ENCODE measurements around the gene FGF7. TPM values are rescaled to one million over a fixed set of nuclear protein-coding genes. Genes with fewer than 3 reads are reported as not detected.

Gene FGF7
- total and polyA plus RNA-seq, 2 donors (not counting 3 experiments of a cell fraction or from before 2014, with no cell fraction given), result not detected

GRCh38 chr15:49382394-49382793 is 40.6 kb upstream of the FGF7 start:
- H3K9me3 ChIP-seq (replicated peaks; ENCODE audit: control insufficient read depth, insufficient read depth, low read length), result no peaks in the 10 kb centered on the region
- intact Hi-C loops (cut with micrococcal nuclease) (no loop called here), dilution Hi-C loops (cut with MboI; ENCODE audit: extremely low pct_ligation_motif_present, low sequenced_read_pairs) (no loop called here)
- H3K79me2 ChIP-seq (ENCODE audit: control insufficient read depth, insufficient read depth, low read length), result no peaks in the 10 kb centered on the region
- CTCF ChIA-PET, result no interaction called here
- no peaks in the 10 kb centered on the region for H3K36me3 ChIP-seq (ENCODE audit: control insufficient read depth in 2 of 2, extremely low read depth in 1 of 2, insufficient read depth in 2 of 2, low read length in 2 of 2)
- TF ChIP-seq POLR2AphosphoS5 (IDR thresholded peaks at IDR 0.05; ENCODE audit: insufficient read depth, low read depth, low read length) (no peak), JUN (IDR thresholded peaks at IDR 0.05; ENCODE audit: borderline replicate concordance, insufficient read depth, insufficient read length, low read depth) (no peak)
- no TSS peak for BruUV-seq (replicated peaks)
- no peak for DNase-seq (ENCODE audit: low read depth, low spot score)
- H3K9ac ChIP-seq (replicated peaks; ENCODE audit: extremely low read depth, insufficient read depth, low read length), result no peak overlapping the region
- FAIRE-seq, result no peak
- H3K27me3 ChIP-seq (ENCODE audit: control insufficient read depth in 2 of 2, insufficient read depth in 2 of 2, low read length in 2 of 2), result peaks cover 0 to 6% of the 10 kb centered on the region in 2 experiments
- no peak overlapping the region for H2AFZ ChIP-seq (ENCODE audit: low read depth, low read length)
- H3K4me3 ChIP-seq (replicated peaks in 1 of 3; ENCODE audit: insufficient read depth in 1 of 3, low read depth in 1 of 3, low read length in 3 of 3), result no peak overlapping the region
- POLR2A ChIA-PET, result no interaction called here
- no peaks in the 10 kb centered on the region for H3K4me1 ChIP-seq (ENCODE audit: control insufficient read depth, extremely low read depth, insufficient read depth, low read length)
- no peak overlapping the region for H3K4me2 ChIP-seq (ENCODE audit: insufficient read depth, low read length)
- no peaks in the 10 kb centered on the region for H3K9me1 ChIP-seq (replicated peaks; ENCODE audit: control insufficient read depth, extremely low read depth, insufficient read depth, low read length)
- H4K20me1 ChIP-seq (replicated peaks; ENCODE audit: control insufficient read depth, extremely low read depth, insufficient read depth, low read length), result no peaks in the 10 kb centered on the region
- H3K27ac ChIP-seq (ENCODE audit: insufficient read depth, low read depth, low read length), result no peak overlapping the region

GRCh38 chr15:49383266-49383665 is 39.8 kb upstream of the FGF7 start:
- POLR2A ChIA-PET, result no interaction called here
- Histone ChIP-seq H3K4me1 (ENCODE audit: control insufficient read depth, extremely low read depth, insufficient read depth, low read length) (no peaks in the 10 kb centered on the region), H3K4me2 (ENCODE audit: insufficient read depth, low read length) (no peak overlapping the region), H2AFZ (ENCODE audit: low read depth, low read length) (no peak overlapping the region), H3K27me3 (ENCODE audit: control insufficient read depth in 2 of 2, insufficient read depth in 2 of 2, low read length in 2 of 2) (peaks cover 0 to 6% of the 10 kb centered on the region in 2 experiments), H4K20me1 (replicated peaks; ENCODE audit: control insufficient read depth, extremely low read depth, insufficient read depth, low read length) (no peaks in the 10 kb centered on the region), H3K27ac (ENCODE audit: insufficient read depth, low read depth, low read length) (no peak overlapping the region), H3K9me3 (replicated peaks; ENCODE audit: control insufficient read depth, insufficient read depth, low read length) (no peaks in the 10 kb centered on the region), H3K36me3 (ENCODE audit: control insufficient read depth in 2 of 2, extremely low read depth in 1 of 2, insufficient read depth in 2 of 2, low read length in 2 of 2) (no peaks in the 10 kb centered on the region), H3K9me1 (replicated peaks; ENCODE audit: control insufficient read depth, extremely low read depth, insufficient read depth, low read length) (no peaks in the 10 kb centered on the region), H3K9ac (replicated peaks; ENCODE audit: extremely low read depth, insufficient read depth, low read length) (no peak overlapping the region), H3K4me3 (replicated peaks in 1 of 3; ENCODE audit: insufficient read depth in 1 of 3, low read depth in 1 of 3, low read length in 3 of 3) (no peak overlapping the region), H3K79me2 (ENCODE audit: control insufficient read depth, insufficient read depth, low read length) (no peaks in the 10 kb centered on the region)
- DNase-seq (ENCODE audit: low read depth, low spot score) (no peak), FAIRE-seq (no peak)
- intact Hi-C loops (cut with micrococcal nuclease) (no loop called here), dilution Hi-C loops (cut with MboI; ENCODE audit: extremely low pct_ligation_motif_present, low sequenced_read_pairs) (no loop called here)
- no TSS peak for BruUV-seq (replicated peaks)
- TF ChIP-seq GATA2 (IDR thresholded peaks at IDR 0.05; ENCODE audit: insufficient read depth, insufficient read length, low read depth, low read length) (no peak), POLR2AphosphoS5 (IDR thresholded peaks at IDR 0.05; ENCODE audit: insufficient read depth, low read depth, low read length) (no peak), POLR2A (IDR thresholded peaks at IDR 0.05; ENCODE audit: low read depth, low read length) (no peak), EZH2 (IDR thresholded peaks at IDR 0.05; ENCODE audit: borderline replicate concordance, low read depth, low read length, severe bottlenecking) (no peak), CTCF (IDR thresholded peaks at IDR 0.05; ENCODE audit: extremely low read depth in 1 of 2, insufficient read depth in 1 of 2, low read depth in 1 of 2, low read length in 2 of 2) (no peak), MYC (IDR thresholded peaks at IDR 0.05; ENCODE audit: low read depth, low read length) (no peak), JUN (IDR thresholded peaks at IDR 0.05; ENCODE audit: borderline replicate concordance, insufficient read depth, insufficient read length, low read depth) (no peak), FOS (IDR thresholded peaks at IDR 0.05; ENCODE audit: borderline replicate concordance, insufficient read depth, low read length) (no peak), MAX (IDR thresholded peaks at IDR 0.05; ENCODE audit: insufficient read depth, insufficient read length) (no peak)
- CTCF ChIA-PET, result no interaction called here
